Middle frontal gyrus (tissue), 1 donor: ENCODE measurements around the gene FRMD3.

Experiments used
- DNase-seq: peaks from one replicate; pipeline ENCODE4 v3.0.0-alpha.2; 2015; ENCODE audit warnings: low spot score; ENCODE audit errors: extremely low spot score

The FRMD3 gene

DNA sequence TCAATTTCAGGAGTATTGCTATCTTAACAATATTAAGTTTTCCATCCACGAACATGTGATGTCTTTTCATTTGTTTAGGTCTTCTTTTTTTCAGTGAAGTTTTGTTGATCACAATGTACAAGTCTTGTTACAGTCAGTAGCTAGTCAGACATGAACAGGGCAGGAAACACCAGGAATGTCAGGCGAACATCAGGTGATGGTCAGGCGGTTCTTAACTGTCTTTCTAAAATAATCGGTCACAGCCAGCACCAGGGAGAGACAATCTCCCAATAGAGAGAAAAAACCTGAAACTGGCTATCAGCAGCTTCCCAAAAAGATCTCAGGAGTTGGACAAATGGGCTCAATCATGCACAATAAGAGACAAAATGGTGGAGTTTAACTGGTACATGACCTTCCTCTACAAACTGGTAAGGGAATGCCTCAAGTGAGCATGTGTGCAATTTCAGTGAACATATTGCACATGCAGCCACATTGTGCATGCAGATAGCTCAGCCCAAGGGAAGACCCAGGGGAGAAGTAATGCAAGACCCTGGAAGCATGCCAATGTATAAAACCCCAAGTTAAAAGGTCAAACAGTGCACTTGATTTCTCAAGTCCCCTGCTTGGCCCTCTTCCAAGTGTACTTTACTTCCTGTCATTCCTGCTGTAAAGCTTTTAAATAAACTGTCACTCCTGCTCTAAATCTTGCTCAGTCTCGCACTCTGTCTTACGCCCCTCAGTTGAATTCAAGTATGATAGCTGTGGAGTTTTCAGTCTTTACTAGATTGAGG is 299.1 kb downstream of the FRMD3 start:
- no peak for DNase-seq

DNA sequence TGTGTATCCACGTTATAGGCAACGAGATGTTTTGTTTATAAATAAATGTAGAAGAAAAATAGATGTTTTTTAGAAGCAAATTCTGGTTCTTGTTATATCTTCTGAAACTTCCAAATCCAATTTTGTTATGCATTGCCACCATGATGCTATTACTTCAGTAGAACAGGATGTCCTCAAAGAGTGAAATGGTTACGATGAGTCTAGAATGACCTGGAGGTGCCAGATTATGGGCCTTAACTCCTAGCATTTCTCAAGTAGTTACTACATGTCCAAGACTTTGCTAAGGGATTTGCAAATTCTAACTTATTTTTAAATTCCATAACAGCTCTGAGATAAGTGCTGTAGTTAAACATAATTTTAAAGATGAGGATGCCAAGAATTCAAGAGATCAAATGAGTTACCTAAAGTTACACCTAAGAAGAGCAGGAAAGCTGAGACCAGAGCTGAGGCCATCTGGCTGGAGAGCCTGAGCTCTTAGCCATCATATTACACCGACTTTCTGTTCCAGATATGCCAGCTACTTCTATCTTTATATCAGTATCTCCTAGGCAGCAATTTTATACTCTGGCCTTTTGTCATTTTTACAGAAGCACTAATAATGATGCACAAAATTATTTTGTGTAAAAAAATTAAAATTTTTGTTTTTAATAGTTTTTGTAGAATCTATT is 302.0 kb downstream of the FRMD3 start:
- DNase-seq = no peak

DNA sequence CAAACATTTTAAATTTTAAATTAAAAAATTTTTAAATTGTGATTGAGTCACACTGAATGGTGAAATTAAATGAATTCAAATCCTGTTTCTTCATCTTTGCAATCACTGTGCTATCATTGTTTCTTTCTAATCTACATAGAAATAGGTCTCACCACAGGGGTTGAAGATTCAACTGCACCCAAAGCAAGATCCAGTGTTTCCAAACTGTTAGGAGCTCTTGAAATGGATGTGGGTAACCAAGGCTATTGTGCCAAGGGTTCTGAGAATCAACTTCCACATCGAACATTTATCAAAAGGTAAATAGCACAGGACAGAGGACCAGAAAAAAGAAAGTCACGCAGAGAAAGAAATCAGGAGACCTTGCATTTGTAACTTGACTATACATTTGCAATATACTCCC is 302.7 kb downstream of the FRMD3 start:
- DNase-seq = no peak

DNA sequence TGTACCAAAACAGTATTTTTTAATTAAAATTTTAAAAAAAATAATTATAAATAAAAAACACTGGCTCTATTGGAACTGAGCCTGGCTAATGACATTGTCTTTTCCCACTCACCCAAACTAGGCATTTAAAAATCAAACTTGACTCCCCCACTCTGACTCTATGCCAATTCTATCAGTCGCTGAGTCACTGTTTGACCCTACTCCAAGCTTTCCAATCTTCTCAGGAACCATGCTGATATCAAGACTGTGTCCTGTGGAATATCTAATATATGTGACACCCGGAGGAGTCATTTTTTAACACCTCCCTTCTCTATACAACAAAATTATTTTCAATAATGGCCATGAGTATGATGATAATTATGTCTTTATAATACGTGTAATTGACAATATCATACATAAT is 303.7 kb downstream of the FRMD3 start:
- DNase-seq = no peak

DNA sequence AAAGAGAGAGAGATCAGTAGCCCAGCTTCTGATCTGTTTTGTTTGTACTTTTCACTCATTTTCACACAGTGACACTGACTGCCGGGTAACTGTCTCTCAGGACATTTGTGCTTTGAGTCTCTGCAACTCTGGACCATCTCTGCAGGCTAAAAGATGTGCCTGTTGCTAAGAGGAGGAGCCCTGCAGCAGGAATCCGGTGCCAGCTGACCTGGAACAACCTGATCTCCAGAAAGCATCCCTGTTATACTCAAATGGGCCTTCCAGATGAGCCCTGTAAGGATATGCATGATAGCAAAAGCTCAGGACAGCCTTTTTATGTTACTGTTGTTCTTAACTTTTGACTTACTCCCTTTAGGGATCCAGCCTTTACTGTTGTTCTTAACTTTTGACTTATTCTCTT is 304.6 kb downstream of the FRMD3 start:
- no peak for DNase-seq

DNA sequence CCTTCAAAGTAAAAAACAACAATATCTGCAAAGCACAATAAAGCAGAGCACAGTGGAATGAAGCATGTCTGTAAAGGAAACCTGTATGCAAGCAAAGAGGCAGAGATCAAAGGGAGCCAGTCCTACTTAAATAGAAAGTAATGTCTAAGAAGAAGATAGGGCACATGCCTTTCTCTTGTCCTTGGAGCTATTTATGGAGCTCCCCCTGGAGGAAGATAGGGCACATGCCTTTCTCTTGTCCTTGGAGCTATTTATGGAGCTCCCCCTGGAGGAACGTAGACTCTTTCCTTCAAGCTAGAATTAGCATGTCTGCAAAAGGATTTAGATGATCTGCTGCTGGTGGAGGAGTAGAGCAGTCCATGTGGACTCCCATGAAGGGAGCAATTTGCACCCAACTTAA is 307.2 kb downstream of the FRMD3 start:
- no peak for DNase-seq

DNA sequence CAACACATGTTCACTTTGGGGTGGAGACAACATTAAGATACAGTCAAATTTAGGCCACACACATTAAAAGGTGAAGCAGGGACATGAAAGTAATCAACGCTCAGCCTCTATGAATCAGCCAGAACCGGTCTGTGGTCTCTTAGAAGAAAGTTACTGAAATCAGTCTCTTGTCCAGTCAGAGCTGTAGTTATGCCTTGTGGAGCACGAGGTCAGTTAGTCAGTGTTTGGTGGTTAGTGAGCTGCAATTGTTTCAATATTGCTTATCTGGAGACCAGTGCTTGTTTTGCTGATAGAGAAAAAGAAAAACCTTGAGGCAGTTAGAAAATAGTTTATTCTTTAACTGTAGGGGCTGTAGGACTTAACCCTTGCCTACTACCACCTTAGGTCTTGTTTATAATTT is 317.5 kb downstream of the FRMD3 start:
- DNase-seq = no peak

DNA sequence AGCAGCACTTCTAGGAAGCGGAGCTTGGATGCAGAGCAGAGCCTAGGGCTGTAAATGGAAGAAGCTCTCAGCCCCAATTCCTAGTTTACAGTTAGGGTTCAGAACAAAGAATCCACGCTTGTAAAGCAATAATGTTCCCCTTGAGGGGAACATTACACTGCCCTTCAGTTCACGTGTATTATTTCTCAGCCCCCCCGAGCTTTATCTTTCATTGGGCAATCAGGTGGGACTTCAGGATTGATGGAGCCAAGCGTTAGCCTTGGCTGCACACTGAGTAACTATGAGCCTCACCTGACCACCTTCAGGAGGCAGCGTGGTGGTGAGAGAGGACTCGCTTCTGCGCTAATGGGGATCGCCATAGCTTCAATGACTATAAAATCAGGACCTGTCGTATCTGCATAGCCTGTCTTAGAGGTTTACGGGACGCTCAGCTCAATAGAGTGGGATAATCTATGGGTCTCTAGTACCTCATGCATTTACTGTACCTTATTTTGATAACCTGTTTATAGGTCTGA is 318.2 kb downstream of the FRMD3 start:
- DNase-seq = no peak

DNA sequence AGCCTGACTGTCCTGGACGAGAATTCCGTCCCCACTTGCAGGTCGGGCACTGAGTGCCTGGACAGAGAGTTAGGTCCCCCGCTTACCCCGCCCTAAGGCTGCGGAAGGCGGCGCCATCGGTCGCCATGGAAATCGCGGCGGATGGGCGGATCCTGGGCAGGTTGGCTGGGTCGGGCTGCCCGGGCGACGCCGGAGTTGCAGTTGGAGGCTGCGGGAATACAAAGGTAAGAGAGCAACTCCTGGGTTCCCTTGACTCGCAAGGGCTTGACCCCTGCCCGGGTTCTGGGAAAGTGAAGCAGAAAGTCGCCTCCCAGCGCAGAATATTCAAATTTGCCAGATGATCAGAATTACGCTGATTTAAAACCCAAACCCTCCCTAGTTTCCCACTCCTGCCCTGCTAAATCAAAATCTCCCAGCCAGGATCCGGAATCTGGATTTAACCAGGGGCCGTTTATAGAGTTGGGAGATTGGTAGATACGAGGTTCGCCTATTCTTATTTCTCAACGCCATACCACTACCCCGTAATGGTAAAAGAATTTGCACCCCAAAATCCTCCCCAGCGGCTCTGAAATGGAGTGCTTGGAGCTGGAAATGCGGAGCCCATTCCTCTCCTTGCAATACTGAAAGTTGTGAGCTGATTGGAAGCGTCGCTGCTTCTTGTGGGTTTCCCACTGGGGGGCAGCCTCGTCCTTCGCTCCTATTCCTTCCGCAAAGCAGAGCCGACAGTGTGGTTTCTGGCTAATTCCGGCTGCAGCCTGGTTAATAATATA is 318.9 kb downstream of the FRMD3 start:
- DNase-seq = peak; percentile 16

DNA sequence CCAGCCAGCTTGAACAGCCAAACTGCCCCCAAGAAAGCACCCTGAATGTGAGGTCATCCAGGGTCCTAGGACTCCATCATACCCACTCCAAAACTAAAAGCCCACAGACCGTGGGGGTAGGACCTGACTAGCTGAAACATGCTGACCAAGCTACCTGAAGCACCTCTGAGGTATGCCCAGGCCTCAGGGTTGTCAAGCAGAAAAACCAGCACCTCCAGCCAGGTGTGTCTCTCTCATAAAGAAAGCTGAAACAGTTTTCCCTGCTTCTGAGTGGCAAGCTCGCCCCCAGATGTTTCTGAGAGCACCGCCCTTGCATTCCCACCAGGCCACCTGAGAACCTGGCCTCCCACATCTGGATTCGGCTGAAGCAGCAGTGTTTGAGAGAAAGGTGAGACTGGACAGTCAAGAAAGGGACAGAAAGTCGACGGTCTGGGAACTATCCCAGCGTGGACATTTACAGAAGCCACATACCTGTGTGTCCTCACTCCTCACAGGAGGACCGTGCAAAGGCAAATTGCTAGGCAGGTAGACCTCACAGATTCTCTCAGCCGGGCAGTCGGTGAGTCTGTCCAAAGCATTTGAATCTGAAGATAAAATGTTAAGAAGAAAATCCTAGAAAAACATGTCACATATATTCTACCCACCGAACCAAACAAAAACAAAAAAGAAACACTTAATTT is 319.6 kb downstream of the FRMD3 start:
- no peak for DNase-seq

DNA sequence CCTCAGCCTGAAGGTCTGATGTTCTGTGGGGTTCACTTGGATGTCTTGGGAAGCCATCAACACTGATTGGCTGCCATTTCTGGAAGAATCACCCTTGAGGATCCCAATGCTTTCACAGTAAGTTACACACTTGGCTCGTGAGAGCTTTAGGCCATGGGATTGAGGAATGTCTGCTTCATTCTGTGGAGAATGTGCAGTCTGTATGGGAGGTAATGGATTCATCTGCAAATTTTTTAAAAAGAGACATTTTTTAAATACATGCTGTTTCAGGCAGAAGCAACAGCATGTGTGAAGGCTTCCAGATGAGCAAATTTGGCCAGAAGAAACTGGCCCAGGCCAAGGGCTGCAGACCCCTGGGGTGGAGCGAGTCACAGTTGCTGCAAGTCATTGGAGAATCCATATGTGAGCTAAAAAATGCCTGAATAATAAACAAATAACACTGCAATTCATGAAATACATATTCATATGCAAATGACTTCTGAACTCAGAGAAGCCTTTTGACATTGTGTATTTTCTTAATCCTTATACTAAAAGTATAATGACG is 328.9 kb downstream of the FRMD3 start:
- no peak for DNase-seq

DNA sequence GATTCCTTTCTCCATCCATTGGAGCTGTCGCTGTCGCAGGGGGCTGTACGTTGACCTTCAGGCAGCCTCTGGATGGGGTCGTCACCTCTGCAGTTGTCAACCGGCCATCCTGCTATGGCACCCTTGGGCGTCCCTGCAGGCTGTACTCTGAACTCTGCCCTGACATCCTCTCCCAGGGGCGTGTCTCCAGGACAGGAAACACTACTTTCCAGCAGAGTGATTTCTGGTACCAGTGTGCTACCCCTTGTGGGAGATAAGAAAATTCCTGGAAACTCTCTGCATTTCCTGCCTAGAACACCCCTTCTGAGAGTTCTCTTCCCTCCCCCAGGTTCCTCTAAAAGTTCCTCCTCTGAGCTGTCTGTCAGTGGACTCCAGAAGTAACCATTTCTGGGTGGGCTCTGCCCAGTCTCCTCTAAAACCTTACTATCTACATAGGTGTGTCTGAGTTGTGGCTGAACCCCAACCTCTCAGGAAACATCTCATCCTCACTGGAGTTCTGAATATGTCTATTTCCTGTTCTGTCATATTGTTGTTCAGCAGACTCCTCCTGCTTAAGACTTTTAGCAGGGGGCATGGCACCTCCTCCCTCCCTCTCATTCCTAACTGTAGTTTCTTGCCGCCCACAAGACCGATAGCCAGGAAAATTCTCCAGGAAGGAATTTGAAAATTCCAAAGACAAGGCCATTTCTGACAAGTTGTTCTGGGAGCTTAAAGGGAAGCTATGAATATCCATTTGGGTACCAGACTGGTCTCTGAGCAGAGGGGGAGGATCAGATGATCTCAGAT is 329.9 kb downstream of the FRMD3 start:
- DNase-seq = no peak

DNA sequence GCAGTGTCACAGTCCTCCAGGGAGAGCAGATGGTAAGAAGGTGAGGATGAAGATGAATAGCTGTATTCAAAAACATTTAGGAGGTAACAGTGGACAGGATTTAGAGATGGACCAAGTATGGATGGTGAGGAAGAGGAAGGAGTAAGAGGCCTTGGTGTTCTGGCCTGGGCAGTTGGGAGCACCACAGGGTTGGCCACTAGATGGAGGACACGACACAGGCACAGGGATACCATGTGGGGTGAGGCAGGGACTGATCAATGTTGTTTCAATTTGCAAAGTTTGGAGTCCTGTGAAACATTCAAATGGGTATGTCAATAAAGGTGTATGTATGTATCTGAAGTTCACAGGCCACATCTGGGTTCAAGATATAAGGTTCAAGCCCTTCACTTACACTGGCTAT is 334.2 kb downstream of the FRMD3 start:
- no peak for DNase-seq

DNA sequence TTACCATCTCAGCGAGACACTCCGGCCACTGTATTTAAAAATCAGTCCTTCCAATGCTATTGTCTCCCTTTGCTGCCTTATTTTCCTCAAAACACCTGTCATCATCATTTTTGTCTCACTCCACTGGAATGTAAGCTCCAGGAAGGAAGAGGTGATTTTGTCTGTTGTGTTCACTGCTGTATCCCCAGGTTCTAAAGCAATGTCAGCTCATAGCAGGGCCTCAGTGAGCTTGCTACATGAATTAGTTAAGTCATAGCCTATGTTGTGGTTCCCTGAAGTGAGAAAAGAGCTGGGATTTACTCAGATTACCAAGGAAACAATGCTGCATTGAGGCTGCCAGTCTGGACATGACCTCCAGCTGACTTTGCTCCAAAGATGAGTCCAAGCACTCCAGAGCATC is 337.7 kb downstream of the FRMD3 start:
- no peak for DNase-seq

DNA sequence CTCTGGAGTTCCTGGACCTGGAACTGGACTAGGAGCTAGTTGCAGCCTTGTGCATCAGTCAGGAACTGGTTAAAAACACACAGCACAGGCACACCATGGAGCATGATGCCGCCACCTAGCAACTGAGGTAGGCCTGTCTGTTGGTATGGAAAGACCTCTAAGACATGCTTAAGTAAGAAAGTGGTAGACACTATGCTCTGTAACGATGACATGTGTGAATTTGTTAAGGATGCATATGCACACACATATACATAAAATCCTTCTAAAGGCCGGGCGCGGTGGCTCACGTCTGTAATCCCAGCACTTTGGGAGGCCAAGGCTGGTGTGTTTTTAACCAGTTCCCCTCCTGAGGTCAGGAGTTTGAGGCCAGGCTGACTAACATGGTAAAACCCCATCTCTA is 338.4 kb downstream of the FRMD3 start:
- no peak for DNase-seq

DNA sequence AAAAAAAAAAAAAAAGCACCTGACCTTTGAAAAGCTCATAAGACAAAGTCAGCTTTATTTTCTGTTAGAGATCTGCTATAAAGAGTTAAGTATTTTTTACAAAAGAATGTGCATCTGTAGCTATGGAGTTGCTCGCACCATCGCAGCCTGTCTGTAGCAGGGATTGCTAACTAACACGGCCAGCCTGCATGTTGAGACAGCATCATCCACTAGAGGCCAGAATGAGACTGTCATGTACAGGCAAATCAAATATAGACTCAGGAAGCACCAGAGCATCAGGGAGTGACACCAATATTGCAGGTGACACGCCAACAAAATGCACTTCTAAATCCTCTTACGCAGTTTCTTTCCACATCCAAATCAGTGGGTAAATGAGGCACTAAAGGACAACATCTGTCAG is 339.0 kb downstream of the FRMD3 start:
- peak; percentile 66 for DNase-seq

DNA sequence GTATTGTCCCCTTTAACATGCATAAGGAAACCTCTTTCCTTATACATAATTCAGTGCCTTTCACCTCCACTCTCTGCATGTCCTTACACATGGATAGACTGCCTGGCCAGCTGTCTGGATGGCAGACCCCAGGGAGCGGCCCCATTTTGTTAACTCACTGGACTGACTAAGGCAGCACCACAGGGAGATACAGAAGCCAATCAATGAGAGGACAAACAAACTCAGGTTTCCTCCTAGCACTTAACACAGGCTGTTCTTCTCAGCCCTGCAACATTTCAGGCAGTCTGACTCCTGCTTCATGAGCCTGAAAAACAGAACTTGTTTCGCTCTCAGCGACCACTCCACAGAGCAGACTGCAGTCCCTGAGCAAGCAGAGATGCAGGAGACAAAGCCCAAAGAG is 339.8 kb downstream of the FRMD3 start:
- DNase-seq = no peak

DNA sequence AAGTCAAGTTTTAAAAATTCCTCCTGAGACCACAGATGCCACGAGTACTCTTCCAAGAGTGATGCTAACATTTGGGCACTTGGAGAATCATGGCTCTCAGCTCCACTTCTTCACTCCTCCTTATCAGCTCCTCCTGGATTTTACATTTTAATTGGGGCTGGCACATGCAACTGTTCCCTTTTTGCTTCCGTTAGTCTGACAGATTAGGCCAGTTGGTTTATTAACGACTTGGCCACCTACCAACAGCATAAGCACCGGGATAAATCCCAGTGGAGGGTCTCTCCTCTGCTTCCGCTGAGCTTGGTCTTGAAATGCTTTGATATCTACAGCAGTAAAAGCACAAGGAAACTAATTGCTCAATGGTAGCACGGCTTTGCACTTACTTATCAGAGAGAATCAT is 340.6 kb downstream of the FRMD3 start:
- DNase-seq = no peak

DNA sequence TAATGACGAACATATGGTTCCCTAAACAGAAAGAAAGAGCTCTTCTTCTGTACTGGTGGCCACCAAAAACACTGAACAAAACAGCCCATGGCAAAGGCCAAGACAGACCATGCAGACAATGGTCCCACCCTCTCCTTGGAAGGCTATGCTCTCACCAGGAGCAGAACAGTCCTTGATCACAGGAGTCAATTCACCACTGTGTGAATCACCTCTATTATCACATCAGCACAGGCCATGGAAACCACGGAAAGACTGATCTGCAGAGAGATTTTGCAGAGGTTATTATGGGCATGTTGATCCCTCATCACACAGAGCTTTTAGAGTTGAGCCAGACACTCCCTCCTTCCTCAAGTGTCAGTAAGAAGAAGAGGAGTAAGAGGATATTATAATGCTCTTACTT is 341.3 kb downstream of the FRMD3 start:
- DNase-seq = no peak
